Naive B cell (primary cell): ENCODE data around the gene FAM200B. TPM values are rescaled to one million over a fixed set of nuclear protein-coding genes. Genes with fewer than 3 reads are reported as not detected.

ENCODE experiments used
- ATAC-seq, 2 donors: fragments of 150-1000 bp; cut with Tn5 transposase; 2 replicates each; pipeline ENCODE4 v1.10.0; 2021; ENCODE audit warnings: low read depth in 2 of 2, mild to moderate bottlenecking in 2 of 2, moderate library complexity in 2 of 2
- DNase-seq: peaks from one replicate; pipeline ENCODE4 v3.0.0; 2022
- H3K27ac Mint-ChIP-seq, 6 donors: one replicate each; pipeline ENCODE4 v1.8.0; 2020 to 2022; ENCODE audit warnings: mild to moderate bottlenecking in 6 of 6, mixed read lengths in 6 of 6, moderate library complexity in 5 of 6, inconsistent platforms in 2 of 6
- H3K27me3 Mint-ChIP-seq, 3 donors: one replicate each; pipeline ENCODE4 v1.8.0; 2021 to 2022; ENCODE audit warnings: mixed read lengths in 3 of 3, mild to moderate bottlenecking in 1 of 3
- H3K36me3 Mint-ChIP-seq, 2 donors: one replicate each; pipeline ENCODE4 v1.8.0; 2020 to 2022; ENCODE audit warnings: mixed read lengths in 2 of 2, inconsistent platforms in 1 of 2, mild to moderate bottlenecking in 1 of 2
- H3K4me1 Mint-ChIP-seq, 3 donors: one replicate each; pipeline ENCODE4 v1.8.0; 2020 to 2022; ENCODE audit warnings: mixed read lengths in 3 of 3, inconsistent platforms in 1 of 3, mild to moderate bottlenecking in 1 of 3, moderate library complexity in 1 of 3
- H3K4me3 Mint-ChIP-seq, 8 donors: one replicate each; pipeline ENCODE4 v1.8.0; 2020 to 2022; ENCODE audit warnings: mild to moderate bottlenecking in 8 of 8, mixed read lengths in 8 of 8, moderate library complexity in 8 of 8, inconsistent platforms in 2 of 8
- H3K9me3 Mint-ChIP-seq, 7 donors: one replicate each; pipeline ENCODE4 v1.8.0; 2020 to 2022; ENCODE audit warnings: mixed read lengths in 7 of 7, mild to moderate bottlenecking in 5 of 7, inconsistent platforms in 2 of 7, moderate library complexity in 1 of 7
- polyA plus RNA-seq, 6 donors: library from polyadenylated mRNA; unstranded; fragments of 300-500 nt; fragmentation: Illumina TruSeq; gene quantifications; one replicate each; pipeline ENCODE4 v1.2.3, GENCODE V29; 2021; ENCODE audit warnings: low read depth in 6 of 6

Gene FAM200B
- polyA plus RNA-seq, 6 donors from 2014 or later, result 60.1 to 84.2 (median 72.1) TPM

- ATAC-seq, result no peak
- H3K27ac Mint-ChIP-seq, result no peak overlapping the region
- H3K27me3 Mint-ChIP-seq, result peaks cover 0 to 14% (median 6%) of the 10 kb centered on the region in 3 donors
- peaks cover 0 to 8% (median 3%) of the 10 kb centered on the region in 7 donors for H3K9me3 Mint-ChIP-seq
- peaks cover 0 to 8% of the 10 kb centered on the region in 2 donors for H3K36me3 Mint-ChIP-seq
- H3K4me3 Mint-ChIP-seq, result no peak overlapping the region
- peaks cover 0 to 5% (median 0%) of the 10 kb centered on the region in 3 donors for H3K4me1 Mint-ChIP-seq
- no peak for DNase-seq
These were observed 12.8 kb downstream of the FAM200B start for GRCh38 chr4:15694431-15694830.

GRCh38 chr4:15695240-15695699 lies 13.6 kb downstream of the FAM200B start:
- no peak for ATAC-seq
- Mint-ChIP-seq H3K4me3 (no peak overlapping the region), H3K9me3 (peaks cover 0 to 14% (median 8%) of the 10 kb centered on the region in 7 donors), H3K27me3 (peaks cover 4 to 23% (median 11%) of the 10 kb centered on the region in 3 donors), H3K36me3 (peaks cover 0 to 13% of the 10 kb centered on the region in 2 donors), H3K27ac (no peak overlapping the region), H3K4me1 (peaks cover 0 to 5% (median 0%) of the 10 kb centered on the region in 3 donors)
- no peak for DNase-seq

- Mint-ChIP-seq H3K4me1 (peaks cover 0 to 5% (median 0%) of the 10 kb centered on the region in 3 donors), H3K27ac (no peak overlapping the region), H3K36me3 (peaks cover 0 to 13% of the 10 kb centered on the region in 2 donors), H3K4me3 (no peak overlapping the region), H3K27me3 (peaks cover 4 to 27% (median 11%) of the 10 kb centered on the region in 3 donors), H3K9me3 (peaks cover 0 to 14% (median 8%) of the 10 kb centered on the region in 7 donors)
- DNase-seq (no peak), ATAC-seq (no peak)
These were observed 14.1 kb downstream of the FAM200B start for GRCh38 chr4:15695729-15696128.

- no peak overlapping the region for H3K4me3 Mint-ChIP-seq
- H3K4me1 Mint-ChIP-seq, result peaks cover 0 to 4% (median 0%) of the 10 kb centered on the region in 3 donors
- peaks cover 0 to 14% (median 8%) of the 10 kb centered on the region in 7 donors for H3K9me3 Mint-ChIP-seq
- ATAC-seq, result no peak
- peaks cover 4 to 32% (median 11%) of the 10 kb centered on the region in 3 donors for H3K27me3 Mint-ChIP-seq
- peaks cover 0 to 13% of the 10 kb centered on the region in 2 donors for H3K36me3 Mint-ChIP-seq
- DNase-seq, result no peak
- H3K27ac Mint-ChIP-seq, result peak overlapping the region in 1 of 6 donors; percentile 31
These were observed 15.2 kb downstream of the FAM200B start for GRCh38 chr4:15696866-15697265.

- Mint-ChIP-seq H3K4me3 (peak within 1 kb of the TSS; percentile 83 to 93 (median 92)), H3K36me3 (peaks cover 0 to 5% of the 10 kb centered on the region in 2 donors), H3K4me1 (peaks cover 5 to 12% (median 11%) of the 10 kb centered on the region in 3 donors), H3K9me3 (peaks cover 0 to 14% (median 8%) of the 10 kb centered on the region in 7 donors), H3K27me3 (peaks cover 4 to 23% (median 5%) of the 10 kb centered on the region in 3 donors), H3K27ac (peak within 1 kb of the TSS in 4 of 6 donors; percentile 41 to 74 (median 60))
- DNase-seq, result peak; percentile 65
- peak; percentile 96 to 97 for ATAC-seq
These were observed 21.3 kb downstream of the FAM200B start, which contains the start of gene BST1 for GRCh38 chr4:15702941-15703403. TSS of gene BST1 (plus strand) at chr4:15703065. CDS start at chr4:15703145, 80 bp downstream.

- Mint-ChIP-seq H3K36me3 (peaks cover 0 to 5% of the 10 kb centered on the region in 2 donors), H3K4me3 (peak overlapping the region; percentile 77 to 93 (median 89)), H3K9me3 (peaks cover 0 to 14% (median 8%) of the 10 kb centered on the region in 7 donors), H3K27ac (peak overlapping the region in 1 of 6 donors; percentile 46), H3K4me1 (peaks cover 5 to 12% (median 11%) of the 10 kb centered on the region in 3 donors), H3K27me3 (peaks cover 4 to 23% (median 5%) of the 10 kb centered on the region in 3 donors)
- DNase-seq (no peak), ATAC-seq (no peak)
These were observed 21.8 kb downstream of the FAM200B start for GRCh38 chr4:15703439-15703838.

GRCh38 chr4:15704129-15704528 lies 22.5 kb downstream of the FAM200B start:
- H3K9me3 Mint-ChIP-seq, result peaks cover 0 to 9% (median 5%) of the 10 kb centered on the region in 7 donors
- peaks cover 0 to 5% of the 10 kb centered on the region in 2 donors for H3K36me3 Mint-ChIP-seq
- DNase-seq (no peak), ATAC-seq (no peak)
- H3K27me3 Mint-ChIP-seq, result peaks cover 4 to 20% (median 5%) of the 10 kb centered on the region in 3 donors
- H3K4me1 Mint-ChIP-seq, result peaks cover 5 to 12% (median 11%) of the 10 kb centered on the region in 3 donors
- peak overlapping the region in 4 of 8 donors; percentile 77 to 92 (median 92) for H3K4me3 Mint-ChIP-seq
- H3K27ac Mint-ChIP-seq, result no peak overlapping the region

GRCh38 chr4:15706646-15707362 lies 25.2 kb downstream of the FAM200B start:
- ATAC-seq (no peak), DNase-seq (no peak)
- peaks cover 5 to 12% (median 11%) of the 10 kb centered on the region in 3 donors for H3K4me1 Mint-ChIP-seq
- no peaks in the 10 kb centered on the region for H3K9me3 Mint-ChIP-seq
- no peak overlapping the region for H3K4me3 Mint-ChIP-seq
- H3K27me3 Mint-ChIP-seq, result no peaks in the 10 kb centered on the region
- no peaks in the 10 kb centered on the region for H3K36me3 Mint-ChIP-seq
- no peak overlapping the region for H3K27ac Mint-ChIP-seq

- DNase-seq (no peak), ATAC-seq (no peak)
- H3K4me3 Mint-ChIP-seq, result no peak overlapping the region
- H3K27ac Mint-ChIP-seq, result peak overlapping the region in 1 of 6 donors; percentile 33
- peaks cover 5 to 12% (median 11%) of the 10 kb centered on the region in 3 donors for H3K4me1 Mint-ChIP-seq
- H3K27me3 Mint-ChIP-seq, result no peaks in the 10 kb centered on the region
- H3K9me3 Mint-ChIP-seq, result no peaks in the 10 kb centered on the region
- H3K36me3 Mint-ChIP-seq, result no peaks in the 10 kb centered on the region
These were observed 25.7 kb downstream of the FAM200B start for GRCh38 chr4:15707363-15707715.

- H3K4me3 Mint-ChIP-seq, result no peak overlapping the region
- H3K4me1 Mint-ChIP-seq, result no peaks in the 10 kb centered on the region
- no peaks in the 10 kb centered on the region for H3K9me3 Mint-ChIP-seq
- no peak overlapping the region for H3K27ac Mint-ChIP-seq
- ATAC-seq, result no peak
- DNase-seq, result no peak
- no peaks in the 10 kb centered on the region for H3K36me3 Mint-ChIP-seq
- H3K27me3 Mint-ChIP-seq, result no peaks in the 10 kb centered on the region
These were observed 30.1 kb downstream of the FAM200B start for GRCh38 chr4:15711762-15712161.

- DNase-seq, result no peak
- Mint-ChIP-seq H3K36me3 (no peaks in the 10 kb centered on the region), H3K4me3 (no peak overlapping the region), H3K9me3 (no peaks in the 10 kb centered on the region), H3K27ac (no peak overlapping the region), H3K27me3 (no peaks in the 10 kb centered on the region), H3K4me1 (no peaks in the 10 kb centered on the region)
- no peak for ATAC-seq
These were observed 30.6 kb downstream of the FAM200B start for GRCh38 chr4:15712214-15712613.

- H3K36me3 Mint-ChIP-seq, result no peaks in the 10 kb centered on the region
- H3K27me3 Mint-ChIP-seq, result no peaks in the 10 kb centered on the region
These were observed 32.5 kb downstream of the FAM200B start for GRCh38 chr4:15714141-15714540.

GRCh38 chr4:15714646-15715435 lies 33.2 kb downstream of the FAM200B start:
- no peaks in the 10 kb centered on the region for H3K27me3 Mint-ChIP-seq
- no peak for ATAC-seq
- no peaks in the 10 kb centered on the region for H3K36me3 Mint-ChIP-seq
- H3K9me3 Mint-ChIP-seq, result no peaks in the 10 kb centered on the region
- DNase-seq, result no peak
- no peak overlapping the region for H3K27ac Mint-ChIP-seq
- no peaks in the 10 kb centered on the region for H3K4me1 Mint-ChIP-seq
- no peak overlapping the region for H3K4me3 Mint-ChIP-seq

More at GRCh38 chr4:15714141-15714540, 32.5 kb downstream of the FAM200B start:
- ATAC-seq (no peak), DNase-seq (no peak)
- Mint-ChIP-seq H3K4me1 (no peaks in the 10 kb centered on the region), H3K9me3 (no peaks in the 10 kb centered on the region), H3K27ac (no peak overlapping the region), H3K4me3 (no peak overlapping the region)
